K562 (cell line): Measurements from ENCODE around the gene PLEKHA8.

Experiments used
- CHD4 ChIP-seq: fragments of 200-600 bp; sonication (generic); IDR thresholded peaks from 3 replicates; pipeline ENCODE4 v1.6.1; 2012; ENCODE audit warnings: low read depth, mild to moderate bottlenecking, mixed read lengths, low read length, inconsistent platforms; ENCODE audit not compliant: insufficient read depth, insufficient replicate concordance, poor library complexity, severe bottlenecking
- KLF10 ChIP-seq: fragments of 250-450 bp; sonication (Bioruptor Pico); IDR thresholded peaks from 2 replicates; pipeline ENCODE4 v1.6.1; 2021; ENCODE audit warnings: matching md5 sums
- NFATC3 ChIP-seq: fragments of 450-650 bp; IDR thresholded peaks from 2 replicates; pipeline ENCODE4 v1.6.1; 2017; ENCODE audit warnings: mild to moderate bottlenecking
- SP1 ChIP-seq: sonication (generic); formaldehyde crosslinking; IDR thresholded peaks from 2 replicates; pipeline ENCODE4 v1.8.1; 2022; ENCODE audit warnings: mild to moderate bottlenecking, missing genetic modification reagents
- ZNF41 ChIP-seq: fragments of 250-450 bp; sonication (Bioruptor Pico); conservative IDR thresholded peaks from 2 replicates; pipeline ENCODE4 v1.4.0; 2020; ENCODE audit warnings: mild to moderate bottlenecking
- ZNF76 ChIP-seq: fragments of 250-450 bp; sonication (Bioruptor Pico); IDR thresholded peaks from 2 replicates; pipeline ENCODE4 v1.4.0; 2020; ENCODE audit warnings: mild to moderate bottlenecking, moderate library complexity, borderline replicate concordance
- TF ChIP-seq, protein P1 (sequence below), 3 experiments: IDR thresholded peaks in 2 of 3; conservative IDR thresholded peaks in 1 of 3; 2 replicates each; pipeline ENCODE4 v1.5.1; 2011 to 2012; ENCODE audit warnings: low read length in 3 of 3, mild to moderate bottlenecking in 3 of 3, control low read depth in 2 of 3, improper control_type of control experiment in 1 of 3, inconsistent platforms in 1 of 3, low read depth in 1 of 3, mixed read lengths in 1 of 3, moderate library complexity in 1 of 3; ENCODE audit not compliant: insufficient read depth in 2 of 3

DNA sequence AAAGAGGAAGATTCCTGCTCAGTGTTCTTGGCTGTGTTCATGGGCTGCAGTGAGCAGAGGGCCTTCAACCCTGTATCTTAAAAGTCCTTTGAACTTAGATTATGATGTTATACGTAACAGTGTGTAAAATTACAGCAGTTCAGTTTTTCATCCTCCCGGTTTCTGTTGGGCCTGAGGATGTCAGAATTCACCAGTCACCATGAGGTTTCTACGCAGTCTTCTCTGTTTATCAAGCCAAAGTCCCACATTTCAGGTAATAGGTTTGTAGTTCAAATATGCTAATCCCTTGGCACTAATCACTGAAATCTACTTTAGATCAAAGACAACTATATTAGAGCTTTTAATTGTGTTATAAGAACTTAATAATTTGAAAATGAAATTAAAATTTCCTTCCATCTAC is 24.9 kb downstream of the PLEKHA8 start:
- TF ChIP-seq SP1 (CRISPR knock-in tag) (no peak), ZNF41 (no peak), ZNF76 (CRISPR knock-in tag) (no peak), KLF10 (no peak), CHD4 (no peak), NFATC3 (no peak)
- TF ChIP-seq, protein P1, sequence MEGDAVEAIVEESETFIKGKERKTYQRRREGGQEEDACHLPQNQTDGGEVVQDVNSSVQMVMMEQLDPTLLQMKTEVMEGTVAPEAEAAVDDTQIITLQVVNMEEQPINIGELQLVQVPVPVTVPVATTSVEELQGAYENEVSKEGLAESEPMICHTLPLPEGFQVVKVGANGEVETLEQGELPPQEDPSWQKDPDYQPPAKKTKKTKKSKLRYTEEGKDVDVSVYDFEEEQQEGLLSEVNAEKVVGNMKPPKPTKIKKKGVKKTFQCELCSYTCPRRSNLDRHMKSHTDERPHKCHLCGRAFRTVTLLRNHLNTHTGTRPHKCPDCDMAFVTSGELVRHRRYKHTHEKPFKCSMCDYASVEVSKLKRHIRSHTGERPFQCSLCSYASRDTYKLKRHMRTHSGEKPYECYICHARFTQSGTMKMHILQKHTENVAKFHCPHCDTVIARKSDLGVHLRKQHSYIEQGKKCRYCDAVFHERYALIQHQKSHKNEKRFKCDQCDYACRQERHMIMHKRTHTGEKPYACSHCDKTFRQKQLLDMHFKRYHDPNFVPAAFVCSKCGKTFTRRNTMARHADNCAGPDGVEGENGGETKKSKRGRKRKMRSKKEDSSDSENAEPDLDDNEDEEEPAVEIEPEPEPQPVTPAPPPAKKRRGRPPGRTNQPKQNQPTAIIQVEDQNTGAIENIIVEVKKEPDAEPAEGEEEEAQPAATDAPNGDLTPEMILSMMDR (IDR thresholded peaks at IDR 0.05 in 2 of 3, conservative IDR thresholded peaks at IDR 0.05 in 1 of 3; ENCODE audit: insufficient read depth in 2 of 3, low read depth in 1 of 3, low read length in 3 of 3), result no peak
